SU-DHL-6 (cell line): ENCODE results near the gene HS3ST6.

Experiments
- H2AFZ ChIP-seq: fragments of 200-600 bp; sonication (generic); 2 replicates; pipeline ENCODE4 v1.6.1; 2014; ENCODE audit warnings: low read depth, mild to moderate bottlenecking, moderate library complexity, mixed read lengths, antibody characterized with exemption, low read length; ENCODE audit not compliant: severe bottlenecking
- H3F3A ChIP-seq: fragments of 200-600 bp; shearing (Covaris generic); 2 replicates; pipeline ENCODE4 v1.6.0; 2016; ENCODE audit warnings: antibody characterized with exemption, mild to moderate bottlenecking; ENCODE audit not compliant: insufficient read depth
- H3K27ac ChIP-seq: fragments of 200-600 bp; sonication (generic); 2 replicates; pipeline ENCODE4 v1.5.1; 2016; ENCODE audit warnings: low read depth, mild to moderate bottlenecking, low read length, moderate library complexity, mixed read lengths
- H3K27me3 ChIP-seq: fragments of 200-600 bp; sonication (generic), shearing (Covaris generic); 2 replicates; pipeline ENCODE4 v1.6.0; 2014; ENCODE audit warnings: mild to moderate bottlenecking, low read length
- H3K36me3 ChIP-seq: fragments of 200-600 bp; sonication (generic); 2 replicates; pipeline ENCODE4 v1.6.1; 2014; ENCODE audit warnings: mild to moderate bottlenecking, low read length, mixed read lengths
- H3K4me2 ChIP-seq: fragments of 300-600, 200-600 bp; shearing (Covaris generic), sonication (generic); 2 replicates; pipeline ENCODE4 v1.6.0; 2014; ENCODE audit warnings: low read length, low read depth, mild to moderate bottlenecking; ENCODE audit not compliant: poor library complexity, severe bottlenecking
- H3K4me3 ChIP-seq: fragments of 200-600 bp; sonication (generic); 2 replicates; pipeline ENCODE4 v1.5.1; 2014; ENCODE audit warnings: antibody characterized with exemption, low read length, mild to moderate bottlenecking, mixed read lengths; ENCODE audit not compliant: insufficient read depth, poor library complexity, severe bottlenecking
- H3K79me2 ChIP-seq: fragments of 200-600 bp; sonication (generic); 2 replicates; pipeline ENCODE4 v1.6.1; 2014; ENCODE audit warnings: mild to moderate bottlenecking, low read length, moderate library complexity; ENCODE audit not compliant: insufficient read depth
- H3K9ac ChIP-seq: fragments of 200-600 bp; sonication (generic); 2 replicates; pipeline ENCODE4 v1.7.0; 2014; ENCODE audit warnings: mild to moderate bottlenecking, low read length
- H3K9me2 ChIP-seq: fragments of 200-600 bp; sonication (generic); replicated peaks from 2 replicates; pipeline ENCODE4 v1.6.1; 2014; ENCODE audit warnings: low read length; ENCODE audit not compliant: insufficient read depth
- H3K9me3 ChIP-seq: fragments of 200-600 bp; sonication (generic); 2 replicates; pipeline ENCODE4 v1.6.1; 2014; ENCODE audit warnings: low read length, mixed read lengths; ENCODE audit not compliant: insufficient read depth
- H4K20me1 ChIP-seq: fragments of 200-600 bp; sonication (generic); 2 replicates; pipeline ENCODE4 v1.6.1; 2014; ENCODE audit warnings: low read depth, mild to moderate bottlenecking, antibody characterized with exemption, low read length, moderate library complexity, mixed read lengths
- CTCF ChIP-seq: fragments of 200-600 bp; sonication (generic); IDR thresholded peaks from one replicate; pipeline ENCODE4 v1.5.1; 2017; ENCODE audit warnings: antibody characterized with exemption, mild to moderate bottlenecking, low read length, moderate library complexity; ENCODE audit not compliant: insufficient read depth, poor library complexity, severe bottlenecking
- EZH2phosphoT487 ChIP-seq: fragments of 200-600 bp; sonication (generic), shearing (Covaris generic); conservative IDR thresholded peaks from 2 replicates; pipeline ENCODE4 v1.6.1; 2018; ENCODE audit warnings: mild to moderate bottlenecking, antibody characterized with exemption, low read length, moderate library complexity, mixed read lengths

HS3ST6 gene

GRCh38 chr16:1917665-1918350, 407 bp downstream of the HS3ST6 start:
- Histone ChIP-seq H3K9me3 (no peaks in the 10 kb centered on the region), H3K9ac (no peak overlapping the region), H3K4me2 (no peak overlapping the region), H2AFZ (no peak overlapping the region), H4K20me1 (no peaks in the 10 kb centered on the region), H3K36me3 (no peaks in the 10 kb centered on the region), H3K27ac (no peak overlapping the region), H3K27me3 (no peaks in the 10 kb centered on the region), H3K4me3 (no peak overlapping the region), H3K79me2 (no peaks in the 10 kb centered on the region), H3K9me2 (no peaks in the 10 kb centered on the region), H3F3A (no peaks in the 10 kb centered on the region)
- TF ChIP-seq CTCF (no peak), EZH2phosphoT487 (no peak)

- Histone ChIP-seq H3K36me3 (no peaks in the 10 kb centered on the region), H3K27me3 (no peaks in the 10 kb centered on the region), H3K4me2 (no peak overlapping the region), H3F3A (no peaks in the 10 kb centered on the region), H3K4me3 (no peak overlapping the region), H4K20me1 (no peaks in the 10 kb centered on the region), H2AFZ (no peak overlapping the region), H3K27ac (no peak overlapping the region), H3K79me2 (no peaks in the 10 kb centered on the region), H3K9me2 (no peaks in the 10 kb centered on the region), H3K9me3 (no peaks in the 10 kb centered on the region), H3K9ac (no peak overlapping the region)
- TF ChIP-seq CTCF (no peak), EZH2phosphoT487 (no peak)
These were observed 1.1 kb downstream of the HS3ST6 start for GRCh38 chr16:1917056-1917664.

- Histone ChIP-seq H3K27ac (no peak overlapping the region), H3K79me2 (no peaks in the 10 kb centered on the region), H2AFZ (no peak overlapping the region), H4K20me1 (no peaks in the 10 kb centered on the region), H3K36me3 (no peaks in the 10 kb centered on the region), H3K4me2 (no peak overlapping the region), H3K9me3 (no peaks in the 10 kb centered on the region), H3K9me2 (no peaks in the 10 kb centered on the region), H3K4me3 (no peak overlapping the region), H3K9ac (no peak overlapping the region), H3F3A (no peaks in the 10 kb centered on the region), H3K27me3 (no peaks in the 10 kb centered on the region)
- TF ChIP-seq EZH2phosphoT487 = no peak
- TF ChIP-seq CTCF = no peak
These were observed 1.6 kb downstream of the HS3ST6 start for GRCh38 chr16:1916640-1916990.
